Osteoblast (primary cell): ENCODE data around the gene MXI1. TPM values are rescaled to one million over a fixed set of nuclear protein-coding genes. Genes with fewer than 3 reads are reported as not detected.

ENCODE experiments used
- DNase-seq: peaks from one replicate; pipeline ENCODE4 v3.0.0; 2011; ENCODE audit warnings: low spot score, mixed read lengths; ENCODE audit not compliant: insufficient read length; ENCODE audit errors: missing footprints
- H2AFZ ChIP-seq: 2 replicates; pipeline ENCODE4 v1.6.0; 2011; ENCODE audit warnings: mild to moderate bottlenecking, low read length
- H3K27ac ChIP-seq: 2 replicates; pipeline ENCODE4 v1.5.1; 2011; ENCODE audit warnings: mild to moderate bottlenecking, low read depth, low read length, moderate library complexity
- H3K27me3 ChIP-seq: 2 replicates; pipeline ENCODE4 v1.6.0; 2012; ENCODE audit warnings: mild to moderate bottlenecking, control low read depth, inconsistent platforms, low read length, moderate library complexity; ENCODE audit not compliant: insufficient read depth
- H3K36me3 ChIP-seq: 2 replicates; pipeline ENCODE4 v1.5.1; 2011; ENCODE audit warnings: mild to moderate bottlenecking, low read length, control low read depth, moderate library complexity; ENCODE audit not compliant: insufficient read depth
- H3K4me1 ChIP-seq: 2 replicates; pipeline ENCODE4 v1.5.1; 2011; ENCODE audit warnings: mild to moderate bottlenecking, low read length, control low read depth, moderate library complexity; ENCODE audit not compliant: insufficient read depth
- H3K4me2 ChIP-seq: 2 replicates; pipeline ENCODE4 v1.6.0; 2011; ENCODE audit warnings: mild to moderate bottlenecking, low read length; ENCODE audit not compliant: insufficient read depth
- H3K4me3 ChIP-seq: fragments of 200-600 bp; sonication (generic); 3 replicates; pipeline ENCODE4 v1.5.1; 2012; ENCODE audit warnings: mild to moderate bottlenecking, low read length, inconsistent platforms; ENCODE audit not compliant: insufficient read depth
- H3K79me2 ChIP-seq: 2 replicates; pipeline ENCODE4 v1.6.0; 2012; ENCODE audit warnings: mild to moderate bottlenecking, low read length, control low read depth, inconsistent platforms; ENCODE audit not compliant: insufficient read depth
- H3K9me3 ChIP-seq: 2 replicates; pipeline ENCODE4 v1.5.1; 2011; ENCODE audit warnings: low read depth, low read length, control low read depth
- H4K20me1 ChIP-seq: 2 replicates; pipeline ENCODE4 v1.6.0; 2012; ENCODE audit warnings: mild to moderate bottlenecking, low read length, control low read depth; ENCODE audit not compliant: insufficient read depth
- total RNA-seq: library from RNA; depleted of rRNA; stranded (reverse); fragments of >200 nt; gene quantifications from 2 replicates; pipeline ENCODE4 v1.2.3, GENCODE V29; 2012
- TF ChIP-seq, protein P1 (sequence below): IDR thresholded peaks from 2 replicates; pipeline ENCODE4 v1.5.1; 2011; ENCODE audit warnings: mild to moderate bottlenecking, low read depth, low read length, moderate library complexity; ENCODE audit errors: extremely low read depth

The MXI1 gene
- total RNA-seq, 1 donor = 41.6 TPM

GRCh38 chr10:110171032-110171431 lies 36.4 kb upstream of the MXI1 start:
- Histone ChIP-seq H3K4me2 (no peak overlapping the region), H3K27me3 (peaks cover 45% of the 10 kb centered on the region)

DNA sequence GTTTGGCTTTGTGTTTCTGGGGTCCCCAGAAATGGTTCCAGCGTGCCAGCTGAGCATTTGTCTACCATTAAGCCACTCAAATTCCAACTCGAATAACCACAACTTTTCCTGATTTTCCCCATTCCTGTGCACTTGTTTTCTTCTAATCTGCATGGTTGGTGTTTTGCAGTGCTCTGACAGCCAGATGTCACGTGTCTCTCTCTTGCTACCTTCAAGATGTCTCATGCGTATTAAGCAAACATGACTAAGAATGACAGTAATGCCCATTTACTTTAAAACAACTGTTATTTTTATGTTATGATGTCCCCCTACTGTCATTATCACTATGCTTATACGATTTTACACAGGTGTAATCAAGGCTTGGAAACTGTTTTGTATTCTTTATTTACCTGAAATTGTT lies 35.2 kb upstream of the MXI1 start:
- H3K27me3 ChIP-seq = peaks cover 39% of the 10 kb centered on the region
- DNase-seq = no peak
- H3K4me1 ChIP-seq = no peaks in the 10 kb centered on the region
- TF ChIP-seq, protein P1, sequence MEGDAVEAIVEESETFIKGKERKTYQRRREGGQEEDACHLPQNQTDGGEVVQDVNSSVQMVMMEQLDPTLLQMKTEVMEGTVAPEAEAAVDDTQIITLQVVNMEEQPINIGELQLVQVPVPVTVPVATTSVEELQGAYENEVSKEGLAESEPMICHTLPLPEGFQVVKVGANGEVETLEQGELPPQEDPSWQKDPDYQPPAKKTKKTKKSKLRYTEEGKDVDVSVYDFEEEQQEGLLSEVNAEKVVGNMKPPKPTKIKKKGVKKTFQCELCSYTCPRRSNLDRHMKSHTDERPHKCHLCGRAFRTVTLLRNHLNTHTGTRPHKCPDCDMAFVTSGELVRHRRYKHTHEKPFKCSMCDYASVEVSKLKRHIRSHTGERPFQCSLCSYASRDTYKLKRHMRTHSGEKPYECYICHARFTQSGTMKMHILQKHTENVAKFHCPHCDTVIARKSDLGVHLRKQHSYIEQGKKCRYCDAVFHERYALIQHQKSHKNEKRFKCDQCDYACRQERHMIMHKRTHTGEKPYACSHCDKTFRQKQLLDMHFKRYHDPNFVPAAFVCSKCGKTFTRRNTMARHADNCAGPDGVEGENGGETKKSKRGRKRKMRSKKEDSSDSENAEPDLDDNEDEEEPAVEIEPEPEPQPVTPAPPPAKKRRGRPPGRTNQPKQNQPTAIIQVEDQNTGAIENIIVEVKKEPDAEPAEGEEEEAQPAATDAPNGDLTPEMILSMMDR = no peak
- no peaks in the 10 kb centered on the region for H3K79me2 ChIP-seq
- no peak overlapping the region for H3K4me2 ChIP-seq
- H3K36me3 ChIP-seq = no peaks in the 10 kb centered on the region
- H3K9me3 ChIP-seq = no peaks in the 10 kb centered on the region
- H3K27ac ChIP-seq = no peak overlapping the region
- no peaks in the 10 kb centered on the region for H4K20me1 ChIP-seq
- no peak overlapping the region for H2AFZ ChIP-seq
- H3K4me3 ChIP-seq = no peak overlapping the region

More at GRCh38 chr10:110171032-110171431, 36.4 kb upstream of the MXI1 start:
- Histone ChIP-seq H4K20me1 (no peaks in the 10 kb centered on the region), H3K36me3 (no peaks in the 10 kb centered on the region), H3K9me3 (no peaks in the 10 kb centered on the region), H3K27ac (no peak overlapping the region), H3K4me1 (no peaks in the 10 kb centered on the region), H2AFZ (no peak overlapping the region), H3K4me3 (no peak overlapping the region), H3K79me2 (no peaks in the 10 kb centered on the region)
- TF ChIP-seq, protein P1 = no peak
- DNase-seq = no peak

DNA sequence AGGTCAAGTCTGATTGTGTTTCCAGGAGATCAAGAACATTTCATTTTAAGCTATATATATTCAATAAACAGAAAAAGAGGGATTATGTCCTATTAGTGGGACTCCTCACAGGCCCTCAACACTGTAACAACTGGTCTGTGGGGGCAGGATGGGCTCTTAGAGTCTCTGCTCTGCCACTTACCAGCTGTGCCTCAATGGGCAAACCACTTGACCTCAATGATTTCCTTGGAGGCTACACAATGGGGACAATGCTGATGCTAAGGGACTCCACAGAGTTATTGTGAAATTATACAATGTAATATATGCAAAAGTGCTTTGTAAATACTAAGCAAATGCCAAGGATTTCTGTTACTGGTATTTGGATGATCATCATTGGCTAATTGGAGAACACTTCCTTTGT lies 33.2 kb upstream of the MXI1 start:
- DNase-seq = no peak
- TF ChIP-seq, protein P1 = no peak
- no peak overlapping the region for H2AFZ ChIP-seq
- H3K4me3 ChIP-seq = no peak overlapping the region
- no peaks in the 10 kb centered on the region for H3K79me2 ChIP-seq
- H4K20me1 ChIP-seq = no peaks in the 10 kb centered on the region
- H3K4me1 ChIP-seq = no peaks in the 10 kb centered on the region
- peaks cover 21% of the 10 kb centered on the region for H3K27me3 ChIP-seq
- no peaks in the 10 kb centered on the region for H3K36me3 ChIP-seq
- H3K9me3 ChIP-seq = no peaks in the 10 kb centered on the region
- no peak overlapping the region for H3K27ac ChIP-seq
- H3K4me2 ChIP-seq = no peak overlapping the region

DNA sequence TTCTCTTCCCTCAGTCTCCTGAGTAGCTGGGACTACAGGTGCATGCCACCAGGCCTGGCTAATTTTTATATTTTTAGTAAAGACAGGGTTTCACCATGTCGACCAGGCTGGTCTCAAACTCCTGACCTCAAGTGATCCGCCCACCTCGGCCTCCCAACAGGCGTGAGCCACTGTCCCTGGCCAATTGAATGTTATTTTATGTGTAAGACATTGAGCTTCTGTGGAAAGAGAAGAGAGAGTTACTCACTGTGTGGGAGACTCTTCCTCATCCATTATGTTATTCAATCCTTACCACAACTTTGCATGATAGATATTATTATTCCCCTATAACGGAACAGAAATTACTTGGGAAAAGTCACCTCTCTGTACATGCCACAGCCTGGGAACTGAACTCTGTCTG lies 32.6 kb upstream of the MXI1 start:
- H3K4me2 ChIP-seq = no peak overlapping the region
- no peak overlapping the region for H2AFZ ChIP-seq
- no peaks in the 10 kb centered on the region for H3K36me3 ChIP-seq
- no peaks in the 10 kb centered on the region for H3K79me2 ChIP-seq
- no peaks in the 10 kb centered on the region for H4K20me1 ChIP-seq
- no peak overlapping the region for H3K27ac ChIP-seq
- H3K4me1 ChIP-seq = no peaks in the 10 kb centered on the region
- no peaks in the 10 kb centered on the region for H3K9me3 ChIP-seq
- TF ChIP-seq, protein P1 = no peak
- no peak overlapping the region for H3K4me3 ChIP-seq
- no peak for DNase-seq
- H3K27me3 ChIP-seq = peaks cover 15% of the 10 kb centered on the region
